Measurements from ENCODE around the gene STK32B. TPM values are rescaled to one million over a fixed set of nuclear protein-coding genes. Genes with fewer than 3 reads are reported as not detected.

The STK32B gene
- total RNA-seq, 4 donors from 2014 or later, result 0.39 to 2.7 (median 2.4) TPM

GRCh38 chr4:5009796-5010195, 41.5 kb upstream of the STK32B start:
- Histone ChIP-seq H3K36me3 (no peaks in the 10 kb centered on the region), H3K27ac (no peak overlapping the region), H3K27me3 (peaks cover 0 to 16% of the 10 kb centered on the region in 2 donors), H3K4me1 (no peaks in the 10 kb centered on the region), H3K9me3 (no peaks in the 10 kb centered on the region), H3K4me3 (no peak overlapping the region)
- 61 to 67% methylated on average over 3 of the region's 3 CpGs for WGBS, 2 donors
- DNase-seq (ENCODE audit: low spot score in 2 of 2), result no peak
- TF ChIP-seq EP300 (IDR thresholded peaks at IDR 0.05) (no peak), POLR2A (IDR thresholded peaks at IDR 0.05) (no peak), CTCF (IDR thresholded peaks at IDR 0.05) (no peak)

- no peaks in the 10 kb centered on the region for H3K4me1 ChIP-seq
- 90 to 95% methylated on average over 2 of the region's 2 CpGs for WGBS, 2 donors
- TF ChIP-seq EP300 (IDR thresholded peaks at IDR 0.05), result no peak
- no peak for TF ChIP-seq CTCF (IDR thresholded peaks at IDR 0.05)
- TF ChIP-seq POLR2A (IDR thresholded peaks at IDR 0.05), result no peak
Observed at GRCh38 chr4:5010984-5011383, 40.3 kb upstream of the STK32B start.

GRCh38 chr4:5012244-5012898, 38.9 kb upstream of the STK32B start:
- Histone ChIP-seq H3K4me3 (no peak overlapping the region), H3K27ac (no peak overlapping the region), H3K9me3 (no peaks in the 10 kb centered on the region), H3K36me3 (no peaks in the 10 kb centered on the region), H3K4me1 (no peaks in the 10 kb centered on the region), H3K27me3 (peaks cover 0 to 9% of the 10 kb centered on the region in 2 donors)
- 92 to 95% methylated on average over 5 of the region's 5 CpGs for WGBS, 2 donors
- TF ChIP-seq EP300 (IDR thresholded peaks at IDR 0.05), result no peak
- TF ChIP-seq CTCF (IDR thresholded peaks at IDR 0.05), result no peak
- no peak for TF ChIP-seq POLR2A (IDR thresholded peaks at IDR 0.05)
- no peak for DNase-seq (ENCODE audit: low spot score in 2 of 2)

More at GRCh38 chr4:5010984-5011383, 40.3 kb upstream of the STK32B start:
- no peaks in the 10 kb centered on the region for H3K36me3 ChIP-seq
- no peak overlapping the region for H3K27ac ChIP-seq
- DNase-seq (ENCODE audit: low spot score in 2 of 2), result no peak
- no peak overlapping the region for H3K4me3 ChIP-seq
- peaks cover 0 to 6% of the 10 kb centered on the region in 2 donors for H3K27me3 ChIP-seq
- H3K9me3 ChIP-seq, result no peaks in the 10 kb centered on the region

- 58 to 61% methylated on average over 2 of the region's 2 CpGs for WGBS, 2 donors
- Histone ChIP-seq H3K27me3 (peaks cover 0 to 9% of the 10 kb centered on the region in 2 donors), H3K27ac (no peak overlapping the region), H3K36me3 (no peaks in the 10 kb centered on the region), H3K9me3 (no peaks in the 10 kb centered on the region), H3K4me3 (no peak overlapping the region), H3K4me1 (no peaks in the 10 kb centered on the region)
- no peak for TF ChIP-seq CTCF (IDR thresholded peaks at IDR 0.05)
- no peak for TF ChIP-seq POLR2A (IDR thresholded peaks at IDR 0.05)
- TF ChIP-seq EP300 (IDR thresholded peaks at IDR 0.05), result no peak
- DNase-seq (ENCODE audit: low spot score in 2 of 2), result no peak
Observed at GRCh38 chr4:5012958-5013357, 38.3 kb upstream of the STK32B start.

GRCh38 chr4:5014007-5014682, 37.1 kb upstream of the STK32B start:
- no peak for DNase-seq (ENCODE audit: low spot score in 2 of 2)
- 78 to 80% methylated on average over 7 of the region's 7 CpGs for WGBS, 2 donors
- peaks cover 0 to 7% (median 0%) of the 10 kb centered on the region in 4 donors for H3K4me1 ChIP-seq
- H3K4me3 ChIP-seq, result no peak overlapping the region
- H3K9me3 ChIP-seq, result no peaks in the 10 kb centered on the region
- no peak for TF ChIP-seq CTCF (IDR thresholded peaks at IDR 0.05)
- no peak for TF ChIP-seq EP300 (IDR thresholded peaks at IDR 0.05)
- no peak for TF ChIP-seq POLR2A (IDR thresholded peaks at IDR 0.05)
- H3K27me3 ChIP-seq, result peaks cover 0 to 18% of the 10 kb centered on the region in 2 donors
- no peak overlapping the region for H3K27ac ChIP-seq
- H3K36me3 ChIP-seq, result no peaks in the 10 kb centered on the region
